ENCODE data around the gene PTN. TPM values are rescaled to one million over a fixed set of nuclear protein-coding genes. Genes with fewer than 3 reads are reported as not detected.

Gene PTN
- total RNA-seq, result 1 to 10 TPM; 1.4 to 6.9 (median 2.6) TPM

GRCh38 chr7:137343281-137343841 lies at the start of gene PTN:
Gene PTN (minus strand): TSS chr7:137343733. CDS start chr7:137254973, 88,760 bp downstream.
- peak within 1 kb of the TSS; percentile 35 for H3K4me3 ChIP-seq
- TF ChIP-seq POLR2AphosphoS5 (IDR thresholded peaks at IDR 0.05) (no peak), CTCF (IDR thresholded peaks at IDR 0.05) (no peak), EP300 (IDR thresholded peaks at IDR 0.05) (no peak), POLR2A (IDR thresholded peaks at IDR 0.05) (no peak)
- H3K36me3 ChIP-seq, result no peaks in the 10 kb centered on the region
- WGBS, result under 1% methylated on average over 23 of the region's 23 CpGs
- H3K4me1 ChIP-seq, result peaks cover 13% of the 10 kb centered on the region
- H3K9me3 ChIP-seq, result no peaks in the 10 kb centered on the region
- H3K27ac ChIP-seq, result no peak within 1 kb of the TSS
- H3K27me3 ChIP-seq, result no peaks in the 10 kb centered on the region
- DNase-seq (ENCODE audit: low spot score in 2 of 2), result no peak

GRCh38 chr7:137390076-137390475 lies 46.5 kb upstream of the PTN start:
- no peaks in the 10 kb centered on the region for H3K9me3 ChIP-seq
- H3K36me3 ChIP-seq, result no peaks in the 10 kb centered on the region
- no peaks in the 10 kb centered on the region for H3K27me3 ChIP-seq
- no peak for DNase-seq (ENCODE audit: low spot score in 2 of 2)
- TF ChIP-seq POLR2A (IDR thresholded peaks at IDR 0.05) (no peak), EP300 (IDR thresholded peaks at IDR 0.05) (no peak), CTCF (IDR thresholded peaks at IDR 0.05) (no peak), POLR2AphosphoS5 (IDR thresholded peaks at IDR 0.05) (no peak)
- no peak overlapping the region for H3K4me3 ChIP-seq
- no peaks in the 10 kb centered on the region for H3K4me1 ChIP-seq
- 80% methylated on average over 1 of the region's 1 CpG for WGBS
- H3K27ac ChIP-seq, result no peak overlapping the region

GRCh38 chr7:137388916-137389315 lies 45.4 kb upstream of the PTN start:
- no peaks in the 10 kb centered on the region for H3K27me3 ChIP-seq
- no peak for DNase-seq (ENCODE audit: low spot score in 2 of 2)
- no peaks in the 10 kb centered on the region for H3K9me3 ChIP-seq
- TF ChIP-seq POLR2A (IDR thresholded peaks at IDR 0.05), result no peak
- no peak for TF ChIP-seq POLR2AphosphoS5 (IDR thresholded peaks at IDR 0.05)
- TF ChIP-seq CTCF (IDR thresholded peaks at IDR 0.05), result no peak
- TF ChIP-seq EP300 (IDR thresholded peaks at IDR 0.05), result no peak
- no peaks in the 10 kb centered on the region for H3K4me1 ChIP-seq
- H3K4me3 ChIP-seq, result no peak overlapping the region
- WGBS, result 62% methylated on average over 1 of the region's 1 CpG
- no peak overlapping the region for H3K27ac ChIP-seq
- no peaks in the 10 kb centered on the region for H3K36me3 ChIP-seq

- Histone ChIP-seq H3K4me1 (no peaks in the 10 kb centered on the region), H3K36me3 (no peaks in the 10 kb centered on the region), H3K27ac (no peak overlapping the region), H3K9me3 (no peaks in the 10 kb centered on the region), H3K27me3 (no peaks in the 10 kb centered on the region), H3K4me3 (no peak overlapping the region)
- whole genome bisulfite sequencing, result 33% methylated on average over 1 of the region's 1 CpG
- TF ChIP-seq EP300 (IDR thresholded peaks at IDR 0.05) (no peak), POLR2A (IDR thresholded peaks at IDR 0.05) (no peak), POLR2AphosphoS5 (IDR thresholded peaks at IDR 0.05) (no peak), CTCF (IDR thresholded peaks at IDR 0.05) (no peak)
- no peak for DNase-seq (ENCODE audit: low spot score in 2 of 2)
Measured at GRCh38 chr7:137386966-137387365, 43.4 kb upstream of the PTN start.

DNA sequence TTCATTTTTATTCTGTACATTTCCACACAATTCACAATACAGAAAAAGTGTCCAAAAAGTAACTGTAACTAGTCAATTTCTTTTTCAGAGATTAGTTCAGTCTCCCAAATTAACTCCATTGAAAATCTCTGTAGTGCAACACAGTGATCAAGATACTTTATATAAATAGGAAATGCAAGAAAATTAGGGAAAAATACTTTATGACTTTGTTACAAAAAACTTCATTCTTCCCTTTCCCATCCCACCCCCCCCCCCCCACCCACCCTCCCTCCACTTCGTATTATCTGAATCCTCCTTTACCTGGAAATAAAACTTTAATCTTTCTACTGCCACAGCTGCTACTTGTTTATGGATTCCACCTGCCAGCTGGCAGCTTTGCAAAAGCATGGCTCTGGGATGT lies 37.5 kb upstream of the PTN start:
- DNase-seq (ENCODE audit: low spot score in 2 of 2), result no peak
- H3K4me3 ChIP-seq, result no peak overlapping the region
- H3K27me3 ChIP-seq, result no peaks in the 10 kb centered on the region
- WGBS, result 36% methylated on average over 1 of the region's 1 CpG
- peaks cover 4% of the 10 kb centered on the region for H3K9me3 ChIP-seq
- no peaks in the 10 kb centered on the region for H3K36me3 ChIP-seq
- TF ChIP-seq POLR2AphosphoS5 (IDR thresholded peaks at IDR 0.05) (no peak), CTCF (IDR thresholded peaks at IDR 0.05) (no peak), POLR2A (IDR thresholded peaks at IDR 0.05) (no peak), EP300 (IDR thresholded peaks at IDR 0.05) (no peak)
- H3K27ac ChIP-seq, result no peak overlapping the region
- no peaks in the 10 kb centered on the region for H3K4me1 ChIP-seq
